ENCODE data around the gene EGFL6.

DNA sequence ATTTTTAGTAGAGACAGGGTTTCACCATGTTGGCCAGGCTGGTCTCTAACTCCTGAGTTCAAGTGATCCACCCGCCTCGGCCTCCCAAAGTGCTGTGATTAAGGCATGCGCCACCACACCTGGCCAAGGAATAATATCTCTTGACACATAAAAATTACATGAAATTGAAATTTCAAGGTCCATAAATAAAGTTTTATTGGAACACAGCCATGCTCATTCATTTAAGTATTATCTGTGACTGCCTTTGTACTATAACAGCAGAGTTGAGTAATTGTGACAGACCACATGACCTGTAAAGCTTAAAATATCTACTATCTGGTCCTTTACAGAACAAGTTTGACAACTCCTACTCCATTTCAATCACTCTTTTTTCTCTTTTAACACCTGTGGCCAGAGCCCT is 17.8 kb upstream of the EGFL6 start:
- TF ChIP-seq, protein P1, sequence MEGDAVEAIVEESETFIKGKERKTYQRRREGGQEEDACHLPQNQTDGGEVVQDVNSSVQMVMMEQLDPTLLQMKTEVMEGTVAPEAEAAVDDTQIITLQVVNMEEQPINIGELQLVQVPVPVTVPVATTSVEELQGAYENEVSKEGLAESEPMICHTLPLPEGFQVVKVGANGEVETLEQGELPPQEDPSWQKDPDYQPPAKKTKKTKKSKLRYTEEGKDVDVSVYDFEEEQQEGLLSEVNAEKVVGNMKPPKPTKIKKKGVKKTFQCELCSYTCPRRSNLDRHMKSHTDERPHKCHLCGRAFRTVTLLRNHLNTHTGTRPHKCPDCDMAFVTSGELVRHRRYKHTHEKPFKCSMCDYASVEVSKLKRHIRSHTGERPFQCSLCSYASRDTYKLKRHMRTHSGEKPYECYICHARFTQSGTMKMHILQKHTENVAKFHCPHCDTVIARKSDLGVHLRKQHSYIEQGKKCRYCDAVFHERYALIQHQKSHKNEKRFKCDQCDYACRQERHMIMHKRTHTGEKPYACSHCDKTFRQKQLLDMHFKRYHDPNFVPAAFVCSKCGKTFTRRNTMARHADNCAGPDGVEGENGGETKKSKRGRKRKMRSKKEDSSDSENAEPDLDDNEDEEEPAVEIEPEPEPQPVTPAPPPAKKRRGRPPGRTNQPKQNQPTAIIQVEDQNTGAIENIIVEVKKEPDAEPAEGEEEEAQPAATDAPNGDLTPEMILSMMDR (IDR thresholded peaks at IDR 0.05; ENCODE audit: low read depth, low read length), result no peak
- no peak for TF ChIP-seq EZH2phosphoT487 (IDR thresholded peaks at IDR 0.05; ENCODE audit: low read depth)
